Measurements from ENCODE around the gene ATP9B. TPM values are rescaled to one million over a fixed set of nuclear protein-coding genes. Genes with fewer than 3 reads are reported as not detected.

ATP9B gene
- total RNA-seq, 1 donor from 2014 or later = 50.3 TPM

DNA sequence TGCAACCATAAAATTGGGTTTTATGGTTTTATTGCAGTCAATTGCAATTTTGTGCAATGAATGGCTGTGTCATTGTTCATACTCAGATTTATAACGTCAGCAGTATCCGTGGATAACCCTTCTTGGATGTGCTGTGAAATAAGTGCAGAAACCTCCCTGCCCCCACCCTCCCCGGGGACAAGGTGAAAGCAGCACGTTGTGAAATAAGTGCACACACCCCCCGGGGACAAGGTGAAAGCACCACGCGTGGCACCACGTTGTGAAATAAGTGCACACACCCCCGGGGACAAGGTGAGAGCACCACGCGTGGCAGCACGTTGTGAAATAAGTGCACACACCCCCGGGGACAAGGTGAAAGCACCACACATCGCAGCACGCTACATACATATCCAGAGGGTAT, 232.9 kb downstream of the ATP9B start:
- TF ChIP-seq POLR2A (IDR thresholded peaks at IDR 0.05) = no peak
- no peak for TF ChIP-seq POLR2AphosphoS5 (IDR thresholded peaks at IDR 0.05; ENCODE audit: insufficient read depth in 1 of 2, low read depth in 1 of 2)
- TF ChIP-seq, protein P1, sequence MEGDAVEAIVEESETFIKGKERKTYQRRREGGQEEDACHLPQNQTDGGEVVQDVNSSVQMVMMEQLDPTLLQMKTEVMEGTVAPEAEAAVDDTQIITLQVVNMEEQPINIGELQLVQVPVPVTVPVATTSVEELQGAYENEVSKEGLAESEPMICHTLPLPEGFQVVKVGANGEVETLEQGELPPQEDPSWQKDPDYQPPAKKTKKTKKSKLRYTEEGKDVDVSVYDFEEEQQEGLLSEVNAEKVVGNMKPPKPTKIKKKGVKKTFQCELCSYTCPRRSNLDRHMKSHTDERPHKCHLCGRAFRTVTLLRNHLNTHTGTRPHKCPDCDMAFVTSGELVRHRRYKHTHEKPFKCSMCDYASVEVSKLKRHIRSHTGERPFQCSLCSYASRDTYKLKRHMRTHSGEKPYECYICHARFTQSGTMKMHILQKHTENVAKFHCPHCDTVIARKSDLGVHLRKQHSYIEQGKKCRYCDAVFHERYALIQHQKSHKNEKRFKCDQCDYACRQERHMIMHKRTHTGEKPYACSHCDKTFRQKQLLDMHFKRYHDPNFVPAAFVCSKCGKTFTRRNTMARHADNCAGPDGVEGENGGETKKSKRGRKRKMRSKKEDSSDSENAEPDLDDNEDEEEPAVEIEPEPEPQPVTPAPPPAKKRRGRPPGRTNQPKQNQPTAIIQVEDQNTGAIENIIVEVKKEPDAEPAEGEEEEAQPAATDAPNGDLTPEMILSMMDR (IDR thresholded peaks at IDR 0.05) = no peak
- H3K4me3 ChIP-seq = no peak overlapping the region
- no peaks in the 10 kb centered on the region for H3K4me1 ChIP-seq
- no peaks in the 10 kb centered on the region for H3K27me3 ChIP-seq
- no peak overlapping the region for H3K27ac ChIP-seq
- intact Hi-C loops (cut with DNase I) = no loop called here
- peaks cover 0 to 9% of the 10 kb centered on the region in 2 donors for H3K36me3 ChIP-seq
- DNase-seq (ENCODE audit: extremely low spot score in 2 of 2) = no peak
- H3K9me3 ChIP-seq = no peaks in the 10 kb centered on the region

DNA sequence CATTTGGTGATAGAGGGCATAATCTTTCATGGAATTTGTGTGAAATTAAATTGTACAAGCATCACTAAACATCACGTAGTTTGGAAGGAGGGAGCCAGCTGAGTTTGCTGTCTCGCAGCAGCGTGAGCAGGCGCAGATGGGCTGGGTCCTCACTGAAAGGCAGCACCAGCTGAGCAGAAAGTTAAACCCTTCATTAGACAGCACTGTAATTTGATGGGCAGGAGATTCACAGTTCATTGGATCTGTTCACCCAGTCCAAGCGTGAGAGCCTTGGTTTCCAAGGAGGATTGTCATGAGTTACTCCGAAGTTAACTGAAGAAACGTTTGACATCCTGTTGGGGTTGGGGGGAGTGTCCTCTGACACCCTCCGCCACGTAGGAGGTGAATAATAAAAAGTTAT, 236.7 kb downstream of the ATP9B start:
- no peak for DNase-seq (ENCODE audit: extremely low spot score in 2 of 2)
- H3K36me3 ChIP-seq = peaks cover 3 to 21% of the 10 kb centered on the region in 2 donors
- no peaks in the 10 kb centered on the region for H3K4me1 ChIP-seq
- H3K27me3 ChIP-seq = no peaks in the 10 kb centered on the region
- intact Hi-C loops (cut with DNase I) = no loop called here
- no peak overlapping the region for H3K27ac ChIP-seq
- no peak overlapping the region for H3K4me3 ChIP-seq
- TF ChIP-seq POLR2AphosphoS5 (IDR thresholded peaks at IDR 0.05; ENCODE audit: insufficient read depth in 1 of 2, low read depth in 1 of 2) (no peak), POLR2A (IDR thresholded peaks at IDR 0.05) (no peak)
- TF ChIP-seq, protein P1 (IDR thresholded peaks at IDR 0.05) = no peak
- no peaks in the 10 kb centered on the region for H3K9me3 ChIP-seq

DNA sequence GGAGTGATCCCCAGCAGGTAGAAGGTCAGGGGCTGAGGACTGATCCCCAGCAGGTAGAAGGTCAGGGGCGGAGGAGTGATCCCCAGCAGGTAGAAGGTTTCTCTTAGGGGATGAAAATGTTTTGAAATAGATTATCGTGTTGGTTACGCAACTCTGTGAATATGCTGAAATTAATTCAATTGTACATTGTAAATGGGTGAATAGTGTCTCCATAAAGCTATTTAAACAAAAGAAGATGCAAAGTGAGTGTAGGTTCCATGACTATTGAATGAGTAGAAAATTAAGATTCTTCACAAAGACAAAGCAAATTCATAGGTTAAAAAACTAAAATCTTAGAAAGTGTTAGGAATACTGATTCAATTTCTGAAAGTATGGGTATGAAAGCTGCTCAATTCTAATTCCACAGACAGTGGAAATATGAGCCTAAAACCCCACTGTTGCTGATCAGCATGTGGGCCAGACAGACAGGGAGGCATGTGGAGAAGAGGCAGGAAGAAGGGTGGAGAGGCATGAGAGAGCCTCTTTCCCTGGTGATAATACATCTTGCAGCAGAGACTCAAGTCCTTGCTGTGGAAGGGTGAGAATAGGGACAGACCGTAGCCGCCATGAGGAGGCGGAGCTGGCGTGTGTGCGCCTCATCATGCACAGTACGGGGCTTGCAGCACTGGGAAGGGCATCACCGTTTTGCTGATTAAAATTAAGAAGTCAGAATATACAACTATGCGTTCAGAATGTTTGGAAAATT, 240.6 kb downstream of the ATP9B start:
- no peak for DNase-seq (ENCODE audit: extremely low spot score in 2 of 2)
- TF ChIP-seq POLR2A (IDR thresholded peaks at IDR 0.05) (no peak), POLR2AphosphoS5 (IDR thresholded peaks at IDR 0.05; ENCODE audit: insufficient read depth in 1 of 2, low read depth in 1 of 2) (no peak)
- TF ChIP-seq, protein P1 (IDR thresholded peaks at IDR 0.05) = no peak
- Histone ChIP-seq H3K36me3 (peaks cover 3 to 30% of the 10 kb centered on the region in 2 donors), H3K4me1 (no peaks in the 10 kb centered on the region), H3K4me3 (no peak overlapping the region), H3K27ac (no peak overlapping the region), H3K27me3 (no peaks in the 10 kb centered on the region), H3K9me3 (no peaks in the 10 kb centered on the region)
- intact Hi-C loops (cut with DNase I) = no loop called here

DNA sequence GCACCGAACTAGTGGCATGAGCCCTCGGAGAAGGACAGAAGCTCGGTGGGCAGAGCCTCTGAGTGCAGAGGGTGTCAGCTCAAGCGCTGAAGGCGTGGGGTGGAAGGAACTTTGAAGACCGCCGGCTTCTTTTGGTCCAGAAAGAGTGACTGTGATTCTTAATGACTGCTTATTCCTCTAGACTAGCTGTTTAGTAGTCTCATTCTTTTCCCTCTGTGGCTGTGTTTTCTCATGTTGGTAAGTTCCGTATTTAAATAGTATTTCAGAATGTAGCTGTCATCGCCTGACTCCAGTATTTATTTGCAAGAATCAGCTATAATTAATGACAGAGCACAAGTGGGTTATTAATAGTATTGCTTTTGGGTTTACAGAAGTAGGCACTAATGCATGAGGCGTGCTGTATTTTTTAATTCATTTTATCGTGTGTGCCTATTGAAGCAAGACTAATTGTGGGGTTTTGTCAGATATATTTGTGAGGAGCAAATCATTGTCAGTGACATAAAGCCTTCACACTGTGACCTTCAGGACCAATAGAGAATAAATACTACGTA, 245.7 kb downstream of the ATP9B start:
- Histone ChIP-seq H3K27ac (no peak overlapping the region), H3K4me3 (no peak overlapping the region), H3K4me1 (no peaks in the 10 kb centered on the region), H3K9me3 (no peaks in the 10 kb centered on the region), H3K27me3 (no peaks in the 10 kb centered on the region), H3K36me3 (peaks cover 0 to 22% of the 10 kb centered on the region in 2 donors)
- TF ChIP-seq, protein P1 (IDR thresholded peaks at IDR 0.05) = no peak
- TF ChIP-seq POLR2A (IDR thresholded peaks at IDR 0.05) (no peak), POLR2AphosphoS5 (IDR thresholded peaks at IDR 0.05; ENCODE audit: insufficient read depth in 1 of 2, low read depth in 1 of 2) (no peak)
- intact Hi-C loops (cut with DNase I) = no loop called here
- no peak for DNase-seq (ENCODE audit: extremely low spot score in 2 of 2)

DNA sequence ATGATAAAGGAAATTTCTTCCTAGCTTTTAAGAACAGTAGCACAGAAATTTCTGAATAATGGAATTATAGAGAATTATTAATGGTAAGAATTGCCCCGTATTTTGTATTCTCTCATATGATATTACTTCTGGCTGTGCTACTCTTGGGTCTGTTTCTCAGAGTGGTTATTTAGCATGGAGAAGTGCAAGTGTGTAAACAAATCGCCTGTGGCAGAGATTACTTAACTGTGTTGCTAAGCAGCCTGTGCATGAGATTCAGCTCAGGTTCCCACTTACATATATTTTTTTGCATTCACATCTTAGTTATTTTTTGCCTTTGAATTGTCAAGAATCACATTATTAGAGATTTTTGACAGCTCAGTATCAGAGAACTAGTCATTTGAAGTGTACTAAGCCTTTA, 246.4 kb downstream of the ATP9B start:
- DNase-seq (ENCODE audit: extremely low spot score in 2 of 2) = no peak
- no peak overlapping the region for H3K4me3 ChIP-seq
- H3K27me3 ChIP-seq = no peaks in the 10 kb centered on the region
- TF ChIP-seq POLR2AphosphoS5 (IDR thresholded peaks at IDR 0.05; ENCODE audit: insufficient read depth in 1 of 2, low read depth in 1 of 2) = no peak
- TF ChIP-seq POLR2A (IDR thresholded peaks at IDR 0.05) = no peak
- TF ChIP-seq, protein P1 (IDR thresholded peaks at IDR 0.05) = no peak
- H3K4me1 ChIP-seq = no peaks in the 10 kb centered on the region
- intact Hi-C loops (cut with DNase I) = no loop called here
- no peak overlapping the region for H3K27ac ChIP-seq
- H3K36me3 ChIP-seq = peaks cover 0 to 22% of the 10 kb centered on the region in 2 donors
- H3K9me3 ChIP-seq = no peaks in the 10 kb centered on the region

All from vagina (tissue), 2 donors.